H1 (cell line): ENCODE measurements around the gene ARID2. TPM values are rescaled to one million over a fixed set of nuclear protein-coding genes. Genes with fewer than 3 reads are reported as not detected.

ENCODE experiments used
- CTCF ChIA-PET: fragments of 300-600 bp; sonication (Branson Sonifier 250); formaldehyde crosslinking; loops from one replicate; lab custom pipeline; 2021; ENCODE audit not compliant: partially characterized antibody; lab: Charles Lee
- POLR2A ChIA-PET: fragments of 300-600 bp; sonication (Branson Sonifier 250); formaldehyde crosslinking; loops from one replicate; lab custom pipeline; 2021; ENCODE audit warnings: inconsistent platforms; ENCODE audit not compliant: partially characterized antibody; lab: Charles Lee
- DNase-seq, 2 experiments: peaks; one replicate each; pipeline versions ENCODE4 v3.0.0 to v3.0.0-alpha.2; 2010 to 2022; ENCODE audit warnings: low spot score in 2 of 2, low read depth in 1 of 2, mixed read lengths in 1 of 2
- FAIRE-seq: peaks from 2 replicates; lab custom pipeline; 2011; peaks lifted over from hg19 to GRCh38; lab: Jason Lieb, UNC
- H2AFZ ChIP-seq: 2 replicates; pipeline ENCODE4 v1.8.1; 2012; ENCODE audit warnings: low read length, inconsistent platforms
- H2AK5ac ChIP-seq: 2 replicates; pipeline ENCODE4 v1.6.1; 2013; ENCODE audit warnings: low read depth, low read length
- H2BK120ac ChIP-seq: replicated peaks from 2 replicates; pipeline ENCODE3; 2013; ENCODE audit warnings: low read depth, low read length, inconsistent platforms
- H2BK12ac ChIP-seq: 2 replicates; pipeline ENCODE4 v1.6.1; 2013; ENCODE audit warnings: low read depth, low read length
- H2BK15ac ChIP-seq: 2 replicates; pipeline ENCODE4 v1.6.1; 2013; ENCODE audit warnings: low read length
- H2BK20ac ChIP-seq: 2 replicates; pipeline ENCODE4 v1.6.1; 2013; ENCODE audit warnings: low read length
- H2BK5ac ChIP-seq: 2 replicates; pipeline ENCODE4 v1.6.1; 2013; ENCODE audit warnings: low read depth, low read length
- H3K14ac ChIP-seq: 2 replicates; pipeline ENCODE4 v1.6.1; 2013; ENCODE audit warnings: inconsistent platforms; ENCODE audit not compliant: insufficient read length
- H3K18ac ChIP-seq: 2 replicates; pipeline ENCODE4 v1.6.1; 2013; ENCODE audit warnings: low read length; ENCODE audit errors: extremely low read depth
- H3K23ac ChIP-seq: 2 replicates; pipeline ENCODE4 v1.6.1; 2013; ENCODE audit warnings: inconsistent platforms; ENCODE audit not compliant: insufficient read length
- H3K23me2 ChIP-seq: 2 replicates; pipeline ENCODE4 v1.6.1; 2013; ENCODE audit warnings: low read depth, low read length
- H3K27ac ChIP-seq: 2 replicates; pipeline ENCODE4 v1.6.1; 2011; ENCODE audit warnings: low read depth, low read length, inconsistent platforms
- H3K27me3 ChIP-seq, 4 experiments: replicated peaks in 1 of 4; 1 replicate in 1 of 4; 2 replicates in 3 of 4; pipeline versions ENCODE4 v1.6.1 to v1.8.1; 2011 to 2013; ENCODE audit warnings: low read length in 3 of 4, mild to moderate bottlenecking in 3 of 4, inconsistent platforms in 2 of 4, mixed read lengths in 2 of 4, moderate library complexity in 1 of 4; ENCODE audit not compliant: control insufficient read depth in 3 of 4, insufficient read depth in 3 of 4; ENCODE audit errors: extremely low read depth in 1 of 4
- H3K36me3 ChIP-seq, 4 experiments: 2 replicates each; pipeline versions ENCODE4 v1.6.1 to v1.8.1; 2011 to 2013; ENCODE audit warnings: mild to moderate bottlenecking in 4 of 4, low read length in 3 of 4, moderate library complexity in 2 of 4, control low read depth in 1 of 4, inconsistent platforms in 1 of 4; ENCODE audit not compliant: insufficient read depth in 4 of 4, control insufficient read depth in 2 of 4
- H3K4ac ChIP-seq: replicated peaks from 2 replicates; pipeline ENCODE3; 2013; ENCODE audit warnings: low read length, low read depth, mixed read lengths, inconsistent platforms; ENCODE audit not compliant: insufficient read length
- H3K4me1 ChIP-seq, 4 experiments: replicated peaks in 1 of 4; 1 replicate in 1 of 4; 2 replicates in 3 of 4; pipeline versions ENCODE4 v1.6.1 to v1.8.1; 2011 to 2013; ENCODE audit warnings: low read length in 3 of 4, inconsistent platforms in 2 of 4, mixed read lengths in 1 of 4; ENCODE audit not compliant: insufficient read depth in 4 of 4, control insufficient read depth in 3 of 4
- H3K4me2 ChIP-seq, 2 experiments: 2 replicates each; pipeline versions ENCODE4 v1.6.1 to v1.8.1; 2011 to 2013; ENCODE audit warnings: low read depth in 2 of 2, low read length in 2 of 2, control low read depth in 1 of 2, inconsistent platforms in 1 of 2, mild to moderate bottlenecking in 1 of 2; ENCODE audit not compliant: insufficient read depth in 1 of 2
- H3K4me3 ChIP-seq, 4 experiments: fragments of 200-600, 300-600 bp in 1 of 4; sonication (generic), shearing (Covaris generic), sonication (Bioruptor Twin) in 1 of 4; 2 replicates each; pipeline versions ENCODE4 v1.5.1 to v1.8.1; 2011 to 2016; ENCODE audit warnings: low read length in 4 of 4, low read depth in 3 of 4, control low read depth in 2 of 4, inconsistent platforms in 2 of 4, mild to moderate bottlenecking in 2 of 4, mixed read lengths in 1 of 4, moderate library complexity in 1 of 4; ENCODE audit not compliant: insufficient read depth in 2 of 4; ENCODE audit errors: extremely low read depth in 1 of 4
- H3K56ac ChIP-seq: replicated peaks from 2 replicates; pipeline ENCODE3; 2013; ENCODE audit warnings: low read depth, mild to moderate bottlenecking, mixed read lengths, low read length, inconsistent platforms; ENCODE audit not compliant: insufficient read length
- H3K79me1 ChIP-seq: 2 replicates; pipeline ENCODE4 v1.6.1; 2013; ENCODE audit warnings: low read depth, low read length, control low read depth
- H3K79me2 ChIP-seq, 2 experiments: 2 replicates each; pipeline versions ENCODE4 v1.6.1 to v1.8.1; 2012 to 2013; ENCODE audit warnings: low read length in 2 of 2, mild to moderate bottlenecking in 2 of 2, inconsistent platforms in 1 of 2; ENCODE audit not compliant: insufficient read depth in 2 of 2, control insufficient read depth in 1 of 2
- H3K9ac ChIP-seq, 4 experiments: replicated peaks in 1 of 4; 1 replicate in 1 of 4; 2 replicates in 3 of 4; pipeline versions ENCODE4 v1.6.1 to v1.8.1; 2011 to 2013; ENCODE audit warnings: low read depth in 3 of 4, low read length in 3 of 4, control low read depth in 2 of 4, mild to moderate bottlenecking in 2 of 4, moderate library complexity in 2 of 4, inconsistent platforms in 1 of 4; ENCODE audit errors: extremely low read depth in 1 of 4
- H3K9me3 ChIP-seq, 2 experiments: 2 replicates each; pipeline versions ENCODE4 v1.6.1 to v1.8.1; 2012 to 2013; ENCODE audit warnings: mild to moderate bottlenecking in 2 of 2, moderate library complexity in 2 of 2, control low read depth in 1 of 2, inconsistent platforms in 1 of 2, low read depth in 1 of 2, low read length in 1 of 2, mixed read lengths in 1 of 2; ENCODE audit not compliant: insufficient read depth in 2 of 2
- H4K20me1 ChIP-seq, 2 experiments: replicated peaks in 1 of 2; 2 replicates each; pipeline versions ENCODE3 to v1.8.1; 2011 to 2013; ENCODE audit warnings: inconsistent platforms in 2 of 2, low read length in 2 of 2, mild to moderate bottlenecking in 1 of 2; ENCODE audit not compliant: insufficient read depth in 2 of 2, control insufficient read depth in 1 of 2
- H4K5ac ChIP-seq: 2 replicates; pipeline ENCODE4 v1.6.1; 2013; ENCODE audit warnings: low read length, low read depth, mixed read lengths, inconsistent platforms; ENCODE audit not compliant: insufficient read length
- H4K8ac ChIP-seq: 2 replicates; pipeline ENCODE4 v1.8.0; 2013; ENCODE audit warnings: mild to moderate bottlenecking, moderate library complexity, low read length, inconsistent platforms; ENCODE audit not compliant: insufficient read depth; ENCODE audit errors: extremely low read depth
- H4K91ac ChIP-seq: replicated peaks from 2 replicates; pipeline ENCODE3; 2013; ENCODE audit warnings: low read length, mixed read lengths, inconsistent platforms; ENCODE audit not compliant: insufficient read length
- CBX8 ChIP-seq: fragments of 300-800, 300-1000 bp; sonication (generic); IDR thresholded peaks from 2 replicates; pipeline ENCODE4 v1.7.1; 2016; ENCODE audit warnings: low read depth, low read length, borderline replicate concordance
- CEBPB ChIP-seq: IDR thresholded peaks from 2 replicates; pipeline ENCODE4 v1.6.1; 2012; ENCODE audit warnings: low read depth, low read length
- E2F6 ChIP-seq: IDR thresholded peaks from 2 replicates; pipeline ENCODE4 v1.6.1; 2012; ENCODE audit warnings: inconsistent platforms
- KDM5A ChIP-seq: fragments of 200-600 bp; IDR thresholded peaks from 2 replicates; pipeline ENCODE4 v1.7.1; 2012; ENCODE audit warnings: mild to moderate bottlenecking, low read length, inconsistent platforms, mixed read lengths
- PHF8 ChIP-seq: fragments of 200-600 bp; sonication (generic); conservative IDR thresholded peaks from 2 replicates; pipeline ENCODE4 v1.7.1; 2012; ENCODE audit warnings: low read depth, mild to moderate bottlenecking, inconsistent platforms, low read length, moderate library complexity
- SAP30 ChIP-seq: fragments of 300-600 bp; sonication (generic); IDR thresholded peaks from 2 replicates; pipeline ENCODE4 v1.7.1; 2012; ENCODE audit warnings: low read length, moderate library complexity, mild to moderate bottlenecking, inconsistent platforms; ENCODE audit not compliant: insufficient read depth, insufficient replicate concordance
- SP1 ChIP-seq: IDR thresholded peaks from 2 replicates; pipeline ENCODE4 v1.6.1; 2011; ENCODE audit warnings: low read depth, low read length
- SP2 ChIP-seq: IDR thresholded peaks from 2 replicates; pipeline ENCODE4 v1.6.1; 2012; ENCODE audit warnings: mild to moderate bottlenecking, low read length, inconsistent platforms
- SRF ChIP-seq: IDR thresholded peaks from 2 replicates; pipeline ENCODE4 v1.6.1; 2011; ENCODE audit warnings: mild to moderate bottlenecking, low read depth, low read length, moderate library complexity
- TAF1 ChIP-seq: IDR thresholded peaks from 2 replicates; pipeline ENCODE4 v1.6.1; 2011; ENCODE audit warnings: mild to moderate bottlenecking, low read depth, low read length
- WGBS, 2 experiments: shearing (Covaris generic) in 1 of 2; methylation state at CpG; one replicate each; pipeline versions ENCODE4 v1.1.6 to v1.1.7; 2013 to 2015; ENCODE audit warnings: low lambda C conversion rate in 2 of 2, mixed read lengths in 2 of 2, inconsistent platforms in 1 of 2, low coverage in 1 of 2, missing lambda C conversion rate in 1 of 2; ENCODE audit not compliant: insufficient replicate concordance in 2 of 2, insufficient coverage in 1 of 2, insufficient read length in 1 of 2; ENCODE audit errors: extremely low coverage in 1 of 2, missing lambda C conversion rate in 1 of 2; 5-methylcytosine and 5-hydroxymethylcytosine counted together
- polyA plus RNA-seq, 7 experiments: library from polyadenylated mRNA; depleted of rRNA in 3 of 7; stranded (reverse) in 5 of 7; unstranded in 2 of 7; fragments of >200 nt in 5 of 7; fragments of 200-250 nt in 2 of 7; gene quantifications; 1 replicate in 5 of 7; 2 replicates in 1 of 7; 4 replicates in 1 of 7; pipeline versions ENCODE4 v1.2.1 to v1.2.3, GENCODE V29; 2011 to 2013; ENCODE audit warnings: missing spikeins in 2 of 7, mixed read lengths in 2 of 7
- total RNA-seq: library from RNA; stranded (reverse); fragmentation: NEBNext Ultra II Directional; extraction: Animal tissue kit (Norgen Biotek cat#: 25700); gene quantifications from 2 replicates; pipeline ENCODE4 v1.2.1, GENCODE V29; 2021

ARID2 gene
- total and polyA plus RNA-seq, 2 of the 8 experiments (the other 6 are each of a cell fraction or from before 2014, with no cell fraction given) = 32.0 to 45.2 TPM

GRCh38 chr12:45933504-45933903, 204.0 kb downstream of the ARID2 start:
- Histone ChIP-seq H2BK12ac (no peak overlapping the region), H2AFZ (no peak overlapping the region), H3K27me3 (no peaks in the 10 kb centered on the region), H3K18ac (no peak overlapping the region), H4K91ac (no peak overlapping the region), H3K4ac (no peak overlapping the region), H2AK5ac (no peak overlapping the region), H2BK20ac (no peak overlapping the region), H2BK15ac (no peak overlapping the region), H4K8ac (no peak overlapping the region), H3K23me2 (no peaks in the 10 kb centered on the region), H3K79me2 (no peaks in the 10 kb centered on the region), H4K5ac (no peak overlapping the region), H3K56ac (no peak overlapping the region), H2BK5ac (no peak overlapping the region), H2BK120ac (no peak overlapping the region), H3K14ac (no peak overlapping the region), H3K36me3 (peaks cover 0 to 24% (median 9%) of the 10 kb centered on the region in 4 experiments; a peak in 6 of 8 replicates), H4K20me1 (peaks cover 0 to 2% of the 10 kb centered on the region in 2 experiments), H3K27ac (no peak overlapping the region), H3K4me3 (no peak overlapping the region), H3K4me2 (no peak overlapping the region), H3K79me1 (no peaks in the 10 kb centered on the region), H3K23ac (no peak overlapping the region), H3K9me3 (no peaks in the 10 kb centered on the region), H3K9ac (no peak overlapping the region), H3K4me1 (no peaks in the 10 kb centered on the region)
- POLR2A ChIA-PET = interaction anchor here (0.6 to 2.2 kb wide), 2 partner anchors 17 to 70 kb away, joined by 3 to 4 read pairs; no protein-coding TSS in a partner anchor
- no peak for TF ChIP-seq SP2
- TF ChIP-seq TAF1 = no peak
- no peak for TF ChIP-seq PHF8
- TF ChIP-seq KDM5A = no peak
- no peak for TF ChIP-seq SRF
- no peak for TF ChIP-seq CEBPB
- no peak for TF ChIP-seq CBX8
- no peak for TF ChIP-seq SP1
- TF ChIP-seq SAP30 = no peak
- TF ChIP-seq E2F6 = no peak
- CTCF ChIA-PET = interaction anchor here (0.9 kb wide), 1 partner anchor 208 kb away, joined by 4 read pairs; no protein-coding TSS in a partner anchor
- 93% methylated on average over 2 of the region's 2 CpGs; no CpG with 5 or more reads in 1 of the 2 experiments for WGBS, 2 experiments
- FAIRE-seq = no peak
- no peak for DNase-seq
